Activated CD8-positive, alpha-beta memory T cell treated with anti-CD3 and anti-CD28 coated beads for 24 hours (primary cell): ENCODE measurements around the gene ZDHHC9.

Source experiments
- DNase-seq: peaks from one replicate; pipeline ENCODE4 v3.0.0-alpha.2; 2020

The ZDHHC9 gene

DNA sequence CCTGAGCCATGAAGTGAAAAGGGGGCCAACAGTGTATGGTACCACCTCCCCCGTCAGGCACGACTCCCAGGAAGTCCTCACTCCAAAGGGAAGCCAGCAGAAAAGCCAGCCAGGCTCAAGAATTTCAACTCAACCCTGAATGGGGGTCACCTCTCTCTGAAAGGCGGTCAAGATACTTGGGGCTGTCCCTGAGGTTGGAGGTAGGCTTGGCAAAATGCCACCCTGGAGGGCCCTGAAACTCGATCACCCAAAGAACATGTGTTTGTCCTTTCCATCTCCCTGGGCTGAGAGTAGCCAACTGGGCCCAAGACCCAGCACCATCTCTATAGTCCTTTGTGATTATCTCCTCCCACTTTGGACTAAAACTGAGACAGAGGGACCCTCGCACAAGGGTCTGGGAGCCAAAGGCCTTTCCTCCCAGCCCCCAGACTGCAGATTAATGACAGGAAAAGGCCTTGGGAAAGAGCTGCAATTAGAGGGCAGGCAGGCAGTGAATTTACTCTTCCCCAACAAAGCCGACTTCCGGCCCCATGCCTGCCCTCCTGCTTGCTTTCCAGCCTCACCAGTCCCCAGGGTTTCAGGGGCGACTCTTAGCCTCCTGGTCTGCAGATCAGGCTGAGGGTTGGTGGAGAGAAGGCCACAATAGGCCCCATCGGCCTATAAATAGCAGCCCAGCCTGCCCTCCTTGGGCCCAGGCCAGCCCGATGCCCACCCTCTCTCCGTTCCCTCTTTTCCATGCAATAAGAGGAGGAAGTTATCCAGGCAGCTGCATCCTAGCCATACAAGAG lies 58.3 kb downstream of the ZDHHC9 start:
- DNase-seq: peak; percentile 54

DNA sequence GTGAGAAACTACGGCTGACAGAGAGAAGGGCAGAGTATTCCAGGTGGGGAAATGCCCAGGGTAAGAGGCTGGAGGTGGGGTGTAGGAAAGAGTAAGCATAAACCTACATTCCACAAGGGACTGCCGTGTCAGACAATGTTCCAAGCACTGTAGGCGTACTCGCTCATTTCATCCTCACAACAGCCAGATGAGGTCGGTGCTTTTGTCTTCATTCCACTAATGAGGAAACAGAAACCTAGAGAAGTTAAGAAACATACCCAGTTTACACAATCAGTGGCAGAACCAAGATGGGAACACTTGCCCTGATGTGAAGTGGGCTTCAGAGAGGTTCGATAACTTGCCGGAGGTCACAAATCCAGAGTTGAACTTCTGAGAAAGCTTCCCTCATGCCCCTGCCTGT lies 59.3 kb downstream of the ZDHHC9 start:
- DNase-seq: peak; percentile 45

DNA sequence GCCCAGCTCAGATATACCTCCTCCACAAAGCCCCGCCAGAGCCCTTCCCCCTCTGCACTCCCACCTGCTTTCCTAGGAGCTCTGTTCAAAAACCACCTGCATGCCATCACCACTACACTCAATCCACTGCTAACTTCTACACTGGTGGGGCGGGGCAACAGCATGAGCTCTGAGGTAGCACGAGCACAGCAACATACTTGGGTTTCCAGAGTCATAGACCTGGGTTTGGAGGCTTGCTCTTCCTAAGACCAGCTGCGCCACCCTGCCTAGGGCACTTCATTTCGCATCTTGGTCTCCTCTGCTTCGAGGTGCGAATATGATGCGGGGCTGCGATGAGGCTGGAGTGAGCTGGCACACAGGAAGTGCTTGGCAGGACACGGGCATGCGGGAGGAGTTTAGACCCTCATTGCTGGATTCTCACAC lies 60.4 kb downstream of the ZDHHC9 start:
- peak; percentile 63 for DNase-seq

DNA sequence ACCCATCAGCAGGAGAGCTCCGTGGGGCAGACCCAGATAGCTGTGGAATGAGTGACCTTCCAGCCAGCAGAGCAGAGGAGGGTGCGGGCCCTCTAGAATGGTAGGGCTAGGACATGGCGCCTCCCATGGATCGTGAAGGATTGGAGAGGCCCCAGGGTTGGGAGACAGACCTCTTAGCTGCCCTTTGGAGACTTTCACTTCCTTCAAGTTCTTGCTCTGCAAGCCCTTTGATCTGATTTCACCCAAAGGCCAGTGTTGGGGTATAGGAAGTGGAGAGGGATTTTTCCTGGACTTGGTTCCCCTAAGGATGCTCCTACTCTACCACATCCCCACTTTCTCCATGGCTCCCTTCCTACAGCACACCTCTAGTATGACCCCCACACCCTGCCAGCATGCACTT lies 61.0 kb downstream of the ZDHHC9 start:
- DNase-seq: no peak

DNA sequence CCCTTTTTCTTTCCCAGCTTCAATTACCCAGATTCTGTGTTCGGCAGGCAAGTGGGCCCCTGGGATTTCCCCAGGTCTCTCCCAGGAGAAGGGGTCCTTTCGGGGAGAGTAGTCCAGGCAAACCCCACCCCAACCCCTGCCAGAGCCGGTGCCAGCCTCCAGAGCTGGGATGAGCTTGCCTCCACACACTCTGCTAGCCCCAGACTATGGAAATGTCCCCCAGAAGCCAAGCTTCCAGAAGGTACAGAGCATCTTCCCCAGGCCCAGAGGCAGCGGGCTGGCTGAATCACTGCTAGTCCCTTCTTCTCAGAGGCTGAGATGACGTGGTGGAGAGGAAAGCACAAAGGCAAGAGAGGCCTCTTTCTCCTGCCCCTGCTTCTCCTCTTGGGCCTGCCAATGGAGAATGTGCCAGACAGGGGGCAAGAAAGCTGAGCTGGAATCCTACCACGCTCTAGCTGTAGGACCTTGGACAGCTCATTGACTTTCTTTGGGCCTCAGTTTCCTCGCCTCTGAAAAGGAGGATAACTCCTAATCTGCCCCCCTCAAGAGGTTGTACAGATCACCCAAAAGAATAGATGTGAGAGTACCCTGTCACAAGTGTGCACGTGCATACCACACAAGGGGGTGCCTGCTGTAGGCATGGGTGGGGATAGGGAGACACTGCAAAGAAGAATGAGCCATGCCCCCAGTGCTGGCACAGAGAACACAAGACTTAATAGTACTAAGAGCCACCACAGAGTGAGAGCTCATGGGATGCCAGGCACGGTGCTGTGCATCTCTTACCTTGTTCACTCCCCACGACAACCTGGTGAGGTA lies 61.8 kb downstream of the ZDHHC9 start:
- DNase-seq: no peak

DNA sequence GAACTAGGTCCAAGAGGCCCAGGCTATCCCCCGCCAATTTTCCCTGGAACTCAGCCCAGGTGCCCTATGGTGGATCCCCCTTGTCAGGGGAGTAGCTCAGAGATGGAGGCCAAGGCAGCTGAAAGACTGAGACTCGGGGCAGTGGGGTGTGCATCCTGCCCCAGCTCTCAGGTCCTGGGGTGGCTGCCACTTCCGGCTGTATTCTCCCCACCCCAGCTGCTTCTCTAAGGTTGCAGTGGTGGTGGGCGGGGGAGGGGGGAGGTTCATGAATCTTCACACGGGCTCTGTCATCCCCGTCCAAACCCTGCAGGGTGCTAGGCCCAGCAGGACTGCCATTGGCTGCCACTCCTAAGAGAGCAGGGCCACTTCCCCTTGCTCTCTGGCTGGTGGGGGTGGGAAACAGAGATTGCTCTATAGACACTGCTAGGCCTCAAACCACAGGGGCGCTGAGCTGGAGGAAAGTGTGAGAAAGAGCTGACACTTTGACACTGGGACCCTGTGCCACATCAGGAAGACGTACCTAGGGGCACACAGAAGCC lies 62.5 kb downstream of the ZDHHC9 start:
- peak; percentile 84 for DNase-seq

DNA sequence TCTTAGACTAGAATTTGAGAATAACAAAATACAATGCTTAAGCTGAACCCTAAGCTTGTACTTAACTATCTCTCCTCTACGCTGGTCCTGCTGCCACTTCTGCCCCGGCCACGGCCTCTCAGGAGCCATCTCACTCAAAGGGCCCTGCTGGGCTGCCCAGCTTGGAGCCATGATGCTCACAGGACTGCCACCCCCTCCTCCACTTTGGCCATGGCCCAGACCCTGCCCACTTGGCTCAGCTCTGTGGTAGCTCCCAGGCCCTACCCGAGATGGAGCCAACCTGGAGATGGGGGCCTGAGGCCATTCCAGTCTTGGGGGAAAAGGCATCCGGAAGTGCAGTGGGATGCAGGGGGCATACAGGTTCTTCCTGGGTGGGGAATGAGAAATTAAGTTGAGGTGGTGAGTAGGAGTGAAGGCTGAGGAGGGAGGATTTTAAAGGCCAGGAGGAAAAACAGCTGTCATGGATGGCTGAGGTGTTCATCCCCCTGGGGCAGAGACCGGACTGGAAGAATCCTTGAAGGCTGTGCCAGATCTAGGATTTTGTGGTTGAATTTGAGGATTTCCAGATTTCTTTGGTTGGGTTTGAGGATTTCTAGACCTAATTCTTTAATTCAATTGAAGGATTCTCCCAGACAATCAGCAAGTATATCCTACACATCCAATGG lies 63.1 kb downstream of the ZDHHC9 start:
- DNase-seq: no peak

DNA sequence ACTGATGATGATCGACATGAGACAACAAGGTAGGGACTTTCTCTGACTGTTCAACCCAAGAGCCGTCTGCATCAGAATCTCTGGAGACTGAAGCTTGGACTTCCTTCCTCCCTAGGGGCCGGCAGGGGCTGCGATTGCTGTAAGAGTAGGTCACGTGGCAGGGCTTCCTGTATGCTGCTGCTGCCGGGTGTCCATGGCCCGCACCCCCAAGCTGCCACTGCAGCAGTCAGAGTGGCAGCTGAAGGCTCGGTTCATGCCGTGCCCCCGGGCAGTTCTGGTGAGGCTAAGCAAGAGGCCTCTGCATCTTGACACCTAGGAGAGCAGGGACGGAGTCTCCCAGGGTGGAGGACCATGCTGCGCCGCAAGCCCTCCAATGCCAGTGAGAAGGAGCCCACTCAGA lies 63.9 kb downstream of the ZDHHC9 start, which contains the start of gene SASH3:
Gene SASH3, plus strand, starts transcription at position 203 of the 400 bp plus-strand sequence. Its CDS starts 149 bp downstream, at position 352.
- DNase-seq: peak; percentile 78

DNA sequence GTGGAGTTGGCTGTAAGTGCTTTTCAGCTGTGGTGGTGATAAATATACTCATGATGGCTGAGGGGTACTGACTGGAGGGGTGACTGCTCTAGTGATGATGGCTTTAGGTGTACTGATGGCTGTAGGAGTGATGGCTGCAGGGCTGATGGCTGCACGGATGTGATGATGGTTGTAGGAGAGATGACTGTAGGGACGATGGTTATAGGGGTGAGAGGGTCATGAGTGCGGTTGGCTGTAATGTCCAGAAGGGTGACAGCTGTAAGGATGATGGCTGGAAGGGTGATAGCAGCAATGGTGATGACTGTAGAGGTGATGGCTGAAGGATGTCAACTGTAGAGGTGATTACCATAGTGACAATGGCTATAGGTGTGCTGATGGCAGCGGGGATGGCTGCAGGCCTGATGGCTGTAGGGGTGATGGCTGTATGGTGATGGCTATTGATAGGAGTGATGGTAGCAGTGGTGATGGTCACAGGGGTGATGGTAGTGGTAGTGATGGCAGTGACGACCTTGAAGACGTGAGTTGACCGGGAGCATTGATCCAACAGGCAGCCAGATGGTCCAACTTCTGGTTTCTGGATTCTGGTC lies 64.5 kb downstream of the ZDHHC9 start:
- DNase-seq: no peak

DNA sequence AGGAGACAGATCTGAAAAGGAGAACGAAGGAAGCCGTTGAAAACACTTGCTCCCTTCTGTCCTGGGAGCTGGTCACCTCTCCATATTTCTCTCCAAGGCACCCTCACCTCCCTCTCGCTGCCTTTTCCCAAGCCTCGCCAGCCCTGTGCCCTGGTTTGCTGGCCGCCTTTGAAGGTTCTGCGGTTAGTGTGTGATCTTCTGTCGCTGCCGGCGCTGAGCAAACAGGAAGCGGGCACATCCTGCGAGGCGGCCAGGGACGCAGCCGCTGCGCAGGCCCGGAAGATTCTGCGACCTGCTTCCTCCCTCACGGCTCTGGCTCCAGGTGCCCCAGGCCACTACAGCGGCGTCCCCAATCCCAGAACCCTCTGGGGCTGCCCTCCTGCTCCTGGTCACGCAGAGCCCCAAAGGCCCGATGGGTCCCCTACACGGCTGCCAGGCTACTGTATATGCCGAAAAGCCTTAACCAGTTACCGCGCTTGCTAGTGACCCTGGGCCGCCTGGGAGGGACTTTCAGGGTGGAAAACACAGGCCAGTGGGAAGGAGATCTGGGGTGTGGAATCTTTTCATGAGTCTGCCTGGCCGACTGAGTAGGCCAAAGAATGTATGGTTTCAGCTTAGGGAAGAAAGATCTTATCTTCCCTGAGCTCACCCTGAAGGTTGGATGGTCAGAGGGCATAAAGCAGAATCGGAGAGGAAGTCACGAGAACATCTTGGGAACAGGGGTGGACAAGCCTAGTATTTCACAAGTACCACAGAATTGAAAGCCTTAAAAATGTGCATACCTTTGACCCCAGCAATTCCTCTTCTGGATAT lies 66.3 kb downstream of the ZDHHC9 start:
- peak; percentile 85 for DNase-seq

DNA sequence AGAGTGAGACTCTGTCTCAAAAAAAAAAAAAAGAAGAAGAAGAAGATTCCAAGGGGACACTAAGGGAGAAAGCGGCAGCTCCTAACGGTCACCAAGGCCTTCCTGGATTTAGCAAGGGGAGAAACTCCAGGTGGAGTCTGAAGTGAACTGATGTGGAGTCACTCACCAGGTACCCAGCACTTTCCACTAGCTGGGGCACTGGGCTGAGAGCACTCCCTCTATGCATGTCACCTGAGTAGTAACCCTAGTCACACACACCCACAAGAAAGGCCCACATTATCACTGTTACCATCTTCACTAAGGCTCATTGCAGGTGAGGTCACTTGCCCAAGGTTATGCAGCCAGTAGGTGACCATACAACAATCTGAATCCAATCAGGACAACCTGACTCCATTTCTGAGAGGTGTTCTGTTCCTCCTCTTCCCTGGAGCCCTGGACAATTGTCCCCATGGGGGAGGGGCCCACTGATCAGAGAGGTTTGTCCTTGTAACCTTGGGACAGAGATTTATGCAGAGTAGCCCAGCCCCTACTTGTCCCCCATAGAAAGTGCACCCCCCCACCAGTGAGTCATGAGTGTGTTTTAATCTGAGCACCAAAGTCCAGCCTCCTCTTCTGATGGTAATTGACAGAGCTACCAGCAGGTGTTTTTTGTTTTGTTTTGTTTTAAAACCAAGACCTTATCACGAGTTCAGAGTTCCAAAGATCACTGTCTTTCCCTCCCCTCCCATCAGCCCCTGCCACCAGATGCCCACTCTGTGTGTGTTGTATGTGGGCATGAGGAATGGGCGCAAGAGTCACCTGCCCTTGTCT lies 69.8 kb downstream of the ZDHHC9 start:
- DNase-seq: no peak

DNA sequence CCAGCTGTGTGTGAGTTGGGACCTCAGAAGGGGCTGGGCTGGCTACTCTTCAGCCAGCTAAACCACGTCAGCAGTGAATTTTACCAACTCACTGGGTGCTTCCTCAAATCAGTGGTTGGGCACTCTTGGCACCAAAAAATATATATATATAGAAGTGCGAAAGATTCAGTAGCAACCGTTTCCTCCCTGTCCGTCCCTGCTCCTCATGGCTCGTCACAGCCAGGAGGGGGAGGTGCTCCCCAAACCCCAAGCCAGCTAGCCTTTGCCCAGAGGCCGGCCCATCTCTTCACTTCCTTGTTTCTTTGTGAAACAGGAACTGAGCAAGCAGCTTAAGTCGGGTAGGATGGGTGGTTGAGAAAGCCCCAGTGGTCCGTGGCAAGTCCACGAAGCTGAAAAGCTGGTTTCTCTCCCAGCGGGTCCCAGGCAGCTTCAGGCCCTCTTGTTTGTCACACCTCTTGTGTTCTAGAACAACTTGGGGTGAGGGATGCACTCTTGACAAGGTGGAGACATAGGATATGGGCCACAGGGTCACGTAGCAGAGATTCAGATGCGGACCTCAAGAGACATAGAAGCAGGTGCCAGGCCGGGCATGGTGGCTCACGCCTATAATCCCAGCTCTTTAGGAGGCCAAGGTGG lies 70.8 kb downstream of the ZDHHC9 start:
- peak; percentile 77 for DNase-seq

DNA sequence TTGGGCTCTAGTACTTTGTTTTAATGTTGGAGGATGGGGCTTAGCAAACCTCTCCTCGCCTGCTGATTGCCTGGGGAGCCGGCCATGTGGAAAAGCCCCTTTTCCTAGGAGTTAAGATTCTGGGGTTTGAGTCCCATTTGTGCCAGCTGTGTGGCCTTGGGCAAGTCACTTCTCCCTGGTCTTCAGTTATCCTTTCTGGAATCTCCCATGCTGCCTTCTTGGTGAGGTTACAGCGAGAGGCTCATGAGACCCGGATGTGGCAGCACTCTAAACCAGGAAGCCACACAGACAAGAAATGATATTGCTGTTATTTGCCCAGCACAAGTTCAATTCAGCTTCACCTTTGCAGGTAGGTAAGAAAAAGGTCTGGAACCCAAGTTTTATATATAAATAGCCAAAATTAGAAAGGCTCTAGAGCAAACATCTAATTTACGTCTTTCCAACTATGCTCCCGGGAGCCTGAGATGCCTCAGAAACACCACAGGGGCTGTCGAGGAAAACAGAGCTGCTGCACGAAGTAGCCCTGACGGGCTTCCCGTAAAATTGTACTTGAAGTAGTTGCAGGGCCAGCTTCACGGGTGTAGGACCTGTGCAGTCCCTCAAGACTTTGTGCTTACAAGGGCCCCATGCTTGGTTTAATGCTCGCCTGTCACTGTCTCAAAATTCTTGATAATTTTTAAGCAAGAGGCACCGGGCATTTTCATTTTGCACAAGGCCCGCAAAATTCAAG lies 72.3 kb downstream of the ZDHHC9 start:
- DNase-seq: no peak

DNA sequence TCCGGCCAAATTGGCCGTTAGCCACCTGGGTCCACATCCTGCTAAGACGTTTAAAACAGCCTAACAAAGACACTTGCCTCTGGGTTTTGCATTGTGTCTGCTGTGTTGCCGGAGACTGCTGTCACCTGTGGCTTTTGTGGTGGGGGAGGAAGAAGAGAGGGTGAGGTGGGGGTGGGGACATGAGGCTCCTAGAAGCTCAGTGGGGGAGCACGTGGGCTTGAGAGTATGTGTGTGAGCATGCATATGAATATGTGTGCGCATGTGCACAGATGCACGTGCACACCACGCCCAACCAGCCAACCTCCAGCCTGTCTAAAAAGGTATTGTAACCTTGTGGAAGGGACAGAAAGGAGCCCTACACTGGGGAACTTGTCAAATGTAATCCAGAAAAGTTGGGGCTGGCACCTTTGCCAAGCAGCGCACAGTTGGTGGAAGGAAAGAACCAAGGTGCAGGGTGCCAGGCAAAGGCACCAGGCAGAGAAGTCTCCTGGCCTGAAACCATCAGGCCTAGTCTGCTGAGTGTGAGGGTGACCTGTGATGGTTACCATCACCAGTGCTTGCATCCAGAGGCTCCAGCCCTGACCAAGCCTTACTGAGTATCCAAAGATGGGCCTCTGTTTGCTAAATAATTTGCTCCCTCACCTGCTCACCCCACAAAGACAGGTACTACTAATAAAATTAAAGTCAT lies 74.1 kb downstream of the ZDHHC9 start:
- DNase-seq: peak; percentile 77

DNA sequence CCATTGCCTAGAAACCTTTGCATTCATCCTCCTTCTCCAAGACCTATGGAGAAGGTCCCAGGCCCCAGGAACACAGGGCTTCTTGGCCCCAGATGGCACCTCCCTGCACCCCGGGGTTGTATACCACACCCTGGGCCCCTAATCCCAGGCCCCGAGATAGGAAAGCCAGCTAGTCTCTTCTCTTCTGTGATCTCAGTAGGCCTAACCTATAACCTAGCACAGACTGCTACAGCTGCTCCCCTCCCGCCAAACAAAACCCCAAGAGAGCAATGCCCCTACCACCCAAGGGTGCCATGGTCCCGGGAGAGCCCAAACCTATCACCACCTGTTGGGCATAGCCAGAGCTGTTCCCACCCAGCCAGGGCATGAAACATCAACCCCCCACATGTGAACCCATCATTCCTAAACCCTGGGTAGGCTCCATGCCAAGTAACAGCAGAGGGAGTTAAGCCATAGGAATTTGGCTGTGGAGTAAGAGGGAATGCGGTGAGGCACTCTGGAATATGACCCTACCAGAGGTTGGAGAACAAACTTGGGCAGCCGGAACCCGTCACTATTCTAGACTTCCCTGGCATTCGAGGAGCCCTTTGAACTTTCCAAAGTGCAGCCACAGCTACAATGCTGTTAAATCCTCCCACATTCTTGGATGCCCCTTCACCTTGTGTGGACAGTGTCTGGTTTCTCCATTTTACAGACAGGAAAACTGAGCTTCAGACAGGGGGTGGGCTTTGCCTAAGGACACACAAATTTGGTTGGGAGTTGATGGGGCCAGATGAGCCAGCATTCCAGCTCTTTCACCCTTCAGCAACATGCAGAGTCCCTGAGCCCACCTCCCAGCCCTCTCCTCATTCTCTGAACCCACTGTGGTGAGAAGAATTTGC lies 74.9 kb downstream of the ZDHHC9 start:
- DNase-seq: no peak

DNA sequence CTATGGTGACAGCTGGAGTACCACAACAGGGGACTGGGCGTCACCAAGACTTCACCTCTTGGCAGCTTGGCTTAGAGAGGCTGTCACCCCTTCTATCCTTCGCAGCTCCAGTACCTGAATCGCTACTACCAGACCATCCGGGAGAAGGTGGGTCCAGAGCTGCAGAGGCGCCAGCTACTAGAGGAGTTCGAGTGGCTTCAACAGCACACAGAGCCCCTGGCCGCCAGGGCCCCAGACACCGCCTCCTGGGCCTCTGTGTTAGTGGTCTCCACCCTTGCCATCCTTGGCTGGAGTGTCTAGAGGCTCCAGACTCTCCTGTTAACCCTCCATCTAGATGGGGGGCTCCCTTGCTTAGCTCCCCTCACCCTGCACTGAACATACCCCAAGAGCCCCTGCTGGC lies 75.5 kb downstream of the ZDHHC9 start:
- DNase-seq: no peak

DNA sequence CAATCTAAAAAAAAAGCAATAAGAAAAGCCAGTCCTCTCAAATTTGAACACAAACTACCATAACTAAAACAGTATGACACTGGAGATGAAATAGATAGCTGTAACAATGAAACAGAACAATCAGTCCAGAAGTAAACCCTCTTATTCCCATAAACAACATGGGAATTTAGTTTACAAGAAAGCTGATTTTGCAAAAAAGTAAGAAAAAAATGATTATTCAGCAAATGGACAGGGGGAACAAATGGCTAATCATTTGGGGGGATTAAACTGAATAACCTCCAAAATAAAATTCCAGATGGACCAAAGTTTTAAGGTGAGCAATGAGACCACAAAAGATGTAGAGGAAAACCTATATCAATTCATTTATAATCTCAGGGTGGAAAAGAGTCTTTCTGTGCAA lies 80.0 kb downstream of the ZDHHC9 start:
- no peak for DNase-seq

DNA sequence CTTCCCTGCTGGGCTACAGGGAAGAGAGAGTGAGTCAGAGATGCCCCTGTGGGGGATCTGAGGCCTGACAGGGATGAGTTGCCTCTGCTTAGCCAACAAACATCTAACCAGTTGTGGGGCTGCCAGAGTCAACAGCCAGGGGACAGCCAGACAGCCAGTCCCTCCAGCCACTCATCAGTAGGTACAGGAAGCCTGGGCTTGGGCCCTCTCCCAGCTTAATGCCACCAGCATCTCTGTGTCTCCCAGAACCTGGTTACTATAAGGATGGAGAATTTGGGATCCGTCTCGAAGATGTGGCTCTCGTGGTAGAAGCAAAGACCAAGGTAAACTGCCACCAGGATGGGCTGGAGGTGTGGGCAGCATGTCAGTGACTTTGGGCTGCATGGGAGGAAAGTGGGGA lies 81.2 kb downstream of the ZDHHC9 start:
- no peak for DNase-seq
